ENCODE measurements around the gene OPTN. TPM values are rescaled to one million over a fixed set of nuclear protein-coding genes. Genes with fewer than 3 reads are reported as not detected.
A peak's percentile ranks its signal among the peaks of the same experiment; 100 is the strongest.
"Not testable (repeated sequence)": the region's sequence is repeated elsewhere in the genome, so short reads cannot be mapped to it uniquely, and the experiment has no call there.

The OPTN gene
- total RNA-seq, 1 donor from 2014 or later = 13.9 TPM

DNA sequence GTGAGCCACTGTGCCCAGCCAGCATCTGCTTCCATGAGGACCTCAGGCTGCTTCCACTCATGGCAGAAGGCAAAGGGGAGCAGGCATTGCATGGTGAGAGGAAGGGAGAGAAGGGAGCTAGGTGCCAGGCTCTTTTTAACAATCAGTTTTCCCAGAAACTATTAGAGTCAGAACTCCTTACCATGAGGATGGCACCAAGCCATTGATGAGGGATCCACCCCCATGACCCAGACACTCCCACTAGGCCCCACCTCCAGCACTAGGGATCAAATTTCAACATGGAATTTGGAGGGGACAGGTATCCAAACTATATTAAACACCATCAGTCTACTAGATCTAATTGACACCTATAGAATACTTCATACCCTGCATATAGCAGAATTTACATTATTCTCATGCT is 47.2 kb downstream of the OPTN start:
- Histone ChIP-seq H3F3A (ENCODE audit: low read depth) (no peaks in the 10 kb centered on the region), H3K4me3 (no peak overlapping the region), H3K4me1 (no peaks in the 10 kb centered on the region), H3K36me3 (no peaks in the 10 kb centered on the region), H3K79me2 (ENCODE audit: low read depth) (no peaks in the 10 kb centered on the region), H3K27ac (no peak overlapping the region), H3K27me3 (no peaks in the 10 kb centered on the region), H3K9ac (no peak overlapping the region), H2AFZ (replicated peaks) (no peak overlapping the region), H4K20me1 (ENCODE audit: low read depth) (no peaks in the 10 kb centered on the region), H3K4me2 (no peak overlapping the region), H3K9me3 (ENCODE audit: low read depth) (no peaks in the 10 kb centered on the region)
- TF ChIP-seq EZH2phosphoT487 (IDR thresholded peaks at IDR 0.05) (no peak), EZH2 (IDR thresholded peaks at IDR 0.05) (no peak)
- TF ChIP-seq, protein P1, sequence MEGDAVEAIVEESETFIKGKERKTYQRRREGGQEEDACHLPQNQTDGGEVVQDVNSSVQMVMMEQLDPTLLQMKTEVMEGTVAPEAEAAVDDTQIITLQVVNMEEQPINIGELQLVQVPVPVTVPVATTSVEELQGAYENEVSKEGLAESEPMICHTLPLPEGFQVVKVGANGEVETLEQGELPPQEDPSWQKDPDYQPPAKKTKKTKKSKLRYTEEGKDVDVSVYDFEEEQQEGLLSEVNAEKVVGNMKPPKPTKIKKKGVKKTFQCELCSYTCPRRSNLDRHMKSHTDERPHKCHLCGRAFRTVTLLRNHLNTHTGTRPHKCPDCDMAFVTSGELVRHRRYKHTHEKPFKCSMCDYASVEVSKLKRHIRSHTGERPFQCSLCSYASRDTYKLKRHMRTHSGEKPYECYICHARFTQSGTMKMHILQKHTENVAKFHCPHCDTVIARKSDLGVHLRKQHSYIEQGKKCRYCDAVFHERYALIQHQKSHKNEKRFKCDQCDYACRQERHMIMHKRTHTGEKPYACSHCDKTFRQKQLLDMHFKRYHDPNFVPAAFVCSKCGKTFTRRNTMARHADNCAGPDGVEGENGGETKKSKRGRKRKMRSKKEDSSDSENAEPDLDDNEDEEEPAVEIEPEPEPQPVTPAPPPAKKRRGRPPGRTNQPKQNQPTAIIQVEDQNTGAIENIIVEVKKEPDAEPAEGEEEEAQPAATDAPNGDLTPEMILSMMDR (IDR thresholded peaks at IDR 0.05) = no peak
- Mint-ChIP-seq H3K9me3 (no peaks in the 10 kb centered on the region), H3K27ac (no peak overlapping the region), H3K27me3 (ENCODE audit: insufficient read depth, low read depth) (peaks cover 4% of the 10 kb centered on the region), H3K4me3 (no peak overlapping the region), H3K4me1 (no peaks in the 10 kb centered on the region), H3K36me3 (no peaks in the 10 kb centered on the region)
- DNase-seq (ENCODE audit: low spot score) = no peak

DNA sequence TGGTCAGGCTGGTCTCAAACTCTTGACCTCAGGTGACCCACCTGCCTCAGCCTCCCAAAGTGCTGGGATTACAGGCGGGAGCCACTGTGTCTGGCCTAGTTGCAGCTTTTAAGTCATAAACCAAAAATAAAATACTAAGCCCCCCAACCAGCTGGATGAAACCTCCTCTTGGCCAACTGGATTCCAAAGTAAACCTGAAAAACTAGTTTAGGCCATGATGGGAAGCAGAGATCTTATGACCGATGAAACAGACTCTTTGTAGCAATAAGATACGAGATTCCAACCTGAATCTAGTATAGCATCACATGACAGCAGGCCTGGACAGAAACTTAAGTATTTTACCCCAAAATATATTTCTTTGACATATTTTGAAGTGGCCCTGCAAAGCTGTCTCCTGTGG is 52.3 kb downstream of the OPTN start:
- H3K36me3 ChIP-seq = no peaks in the 10 kb centered on the region
- Mint-ChIP-seq H3K9me3 (no peaks in the 10 kb centered on the region), H3K4me3 (no peak overlapping the region), H3K4me1 (no peaks in the 10 kb centered on the region), H3K36me3 (no peaks in the 10 kb centered on the region), H3K27me3 (ENCODE audit: insufficient read depth, low read depth) (peaks cover 3% of the 10 kb centered on the region), H3K27ac (no peak overlapping the region)
- no peaks in the 10 kb centered on the region for H3K4me1 ChIP-seq
- no peak overlapping the region for H2AFZ ChIP-seq (replicated peaks)
- no peak overlapping the region for H3K27ac ChIP-seq
- H3K9ac ChIP-seq = no peak overlapping the region
- H3K4me3 ChIP-seq = no peak overlapping the region
- H3K9me3 ChIP-seq (ENCODE audit: low read depth) = no peaks in the 10 kb centered on the region
- no peak for DNase-seq (ENCODE audit: low spot score)
- TF ChIP-seq, protein P1 (IDR thresholded peaks at IDR 0.05) = no peak
- no peak for TF ChIP-seq EZH2 (IDR thresholded peaks at IDR 0.05)
- no peak overlapping the region for H3K4me2 ChIP-seq
- H3F3A ChIP-seq (ENCODE audit: low read depth) = no peaks in the 10 kb centered on the region
- H3K79me2 ChIP-seq (ENCODE audit: low read depth) = no peaks in the 10 kb centered on the region
- no peaks in the 10 kb centered on the region for H4K20me1 ChIP-seq (ENCODE audit: low read depth)
- no peaks in the 10 kb centered on the region for H3K27me3 ChIP-seq

DNA sequence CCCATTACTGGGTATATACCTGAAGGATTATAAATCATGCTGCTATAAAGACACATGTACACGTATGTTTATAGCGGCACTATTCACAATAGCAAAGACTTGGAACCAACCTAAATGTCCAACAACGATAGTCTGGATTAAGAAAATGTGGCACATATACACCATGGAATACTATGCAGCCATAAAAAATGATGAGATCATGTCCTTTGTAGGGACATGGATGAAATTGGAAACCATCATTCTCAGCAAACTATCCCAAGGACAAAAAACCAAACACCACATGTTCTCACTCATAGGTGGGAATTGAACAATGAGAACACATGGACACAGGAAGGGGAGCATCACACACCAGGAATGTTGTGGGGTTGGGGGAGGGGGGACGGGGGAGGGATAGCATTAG is 55.9 kb downstream of the OPTN start:
- H3K4me1 ChIP-seq, H3K27me3 ChIP-seq: not testable (repeated sequence)

DNA sequence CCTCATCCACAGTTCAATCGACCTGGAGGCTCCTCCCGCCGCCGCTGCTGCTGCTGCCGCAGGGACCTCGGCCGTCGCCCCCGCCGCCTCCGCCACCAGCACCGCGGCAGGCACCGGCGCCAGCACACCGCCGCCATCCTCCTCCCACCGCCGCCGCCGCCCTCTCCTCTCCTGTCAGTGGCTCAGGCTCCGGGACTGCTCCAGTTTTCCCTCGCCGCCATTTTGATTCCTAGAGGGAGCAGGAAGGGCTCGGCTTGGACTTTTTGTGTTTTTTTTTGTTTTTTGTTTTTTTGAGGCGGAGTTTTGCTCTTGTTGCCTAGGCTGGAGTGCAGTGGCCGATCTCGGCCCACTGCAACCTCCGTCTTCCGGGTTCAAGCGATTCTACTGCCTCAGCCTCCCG is 58.4 kb downstream of the OPTN start:
- no peak overlapping the region for H2AFZ ChIP-seq (replicated peaks)
- peaks cover 14% of the 10 kb centered on the region for H4K20me1 ChIP-seq (ENCODE audit: low read depth)
- DNase-seq (ENCODE audit: low spot score) = peak; percentile 19
- Mint-ChIP-seq H3K27me3 (ENCODE audit: insufficient read depth, low read depth) (peaks cover 4% of the 10 kb centered on the region), H3K4me3 (no peak overlapping the region), H3K27ac (no peak overlapping the region), H3K36me3 (no peaks in the 10 kb centered on the region), H3K9me3 (no peaks in the 10 kb centered on the region), H3K4me1 (peaks cover 14% of the 10 kb centered on the region)
- H3K79me2 ChIP-seq (ENCODE audit: low read depth) = peaks cover 20% of the 10 kb centered on the region
- H3K4me2 ChIP-seq = no peak overlapping the region
- no peaks in the 10 kb centered on the region for H3K27me3 ChIP-seq
- no peaks in the 10 kb centered on the region for H3F3A ChIP-seq (ENCODE audit: low read depth)
- TF ChIP-seq, protein P1 (IDR thresholded peaks at IDR 0.05) = no peak
- no peak for TF ChIP-seq EZH2 (IDR thresholded peaks at IDR 0.05)
- no peak for TF ChIP-seq EZH2phosphoT487 (IDR thresholded peaks at IDR 0.05)
- H3K4me3 ChIP-seq = no peak overlapping the region
- H3K9ac ChIP-seq = no peak overlapping the region
- peaks cover 7% of the 10 kb centered on the region for H3K4me1 ChIP-seq
- H3K36me3 ChIP-seq = no peaks in the 10 kb centered on the region
- no peak overlapping the region for H3K27ac ChIP-seq
- H3K9me3 ChIP-seq (ENCODE audit: low read depth) = no peaks in the 10 kb centered on the region

More for the DNA sequence above, 55.9 kb downstream of the OPTN start:
- H3K27me3 Mint-ChIP-seq (ENCODE audit: insufficient read depth, low read depth); H3K4me3 ChIP-seq; H2AFZ ChIP-seq (replicated peaks); H3K27ac Mint-ChIP-seq; H3K36me3 Mint-ChIP-seq; H3K79me2 ChIP-seq (ENCODE audit: low read depth); H4K20me1 ChIP-seq (ENCODE audit: low read depth); H3K27ac ChIP-seq; H3K9me3 ChIP-seq (ENCODE audit: low read depth); H3K9ac ChIP-seq; H3K4me2 ChIP-seq; H3K9me3 Mint-ChIP-seq; H3K4me3 Mint-ChIP-seq; H3K4me1 Mint-ChIP-seq; DNase-seq (ENCODE audit: low spot score); H3K36me3 ChIP-seq; H3F3A ChIP-seq (ENCODE audit: low read depth): not testable (repeated sequence)
